Heart left ventricle (tissue), 13 donors: ENCODE results near the gene PPP1R2C.

Experiments
- CTCF ChIP-seq, 12 donors: fragments of 200-600 bp; sonication (generic) in 4 of 12; IDR thresholded peaks; one replicate each; pipeline versions ENCODE4 v1.5.0 to v1.8.0; 2018 to 2022; ENCODE audit warnings: antibody characterized with exemption in 12 of 12, mild to moderate bottlenecking in 5 of 12
- POLR2A ChIP-seq, 2 donors: fragments of 450-650 bp; IDR thresholded peaks; one replicate each; pipeline ENCODE4 v1.6.1; 2017; ENCODE audit warnings: antibody characterized with exemption in 2 of 2, mild to moderate bottlenecking in 2 of 2, moderate library complexity in 2 of 2
- donor health status: ischemic (EF 13 %, LVEDD 7.1; RV severe dilation, severe dysfunction).
- donor health status: DM: no; HTN: yes; CAD: no.
- donor health status: DM: no; HTN: no; CAD: no.
- donor health status: ischemic (EF 25% LVEDD 6.9; RV normal size, moderate dysfunction).
- donor health status: ischemic (EF 25% LVEDD 5.7; RV mildly dilated, moderate dysfunction).
- donor health status: ischemic (EF 35%, LVEDD 5.7; RV mildly dilated, moderate dysfunction).
- donor health status: nonischemic (EF 11% LVEDD 7.7; RV severe dilation, severe dysfunction).
- donor health status: DM: yes; HTN: yes; CAD: no.
- donor health status: PGD.
- donor health status: ischemic (EF 29% LVEDD 5.4; RV normal size, mild dysfunction).
- donor health status: nonischemic (EF 23%, LVEDD 6.1; RV moderate dilation, normal function).

GRCh38 chrX:42754115-42754514 is 23.8 kb downstream of the PPP1R2C start:
- no peak for TF ChIP-seq CTCF (IDR thresholded peaks at IDR 0.05)
- no peak for TF ChIP-seq POLR2A (IDR thresholded peaks at IDR 0.05)
